Neural cell (in vitro differentiated cells): ENCODE data around the gene RAF1. TPM values are rescaled to one million over a fixed set of nuclear protein-coding genes. Genes with fewer than 3 reads are reported as not detected.

Source experiments
- H2AFZ ChIP-seq: fragments of 200-600, 300-800 bp; sonication (generic), shearing (Covaris generic); 2 replicates; pipeline ENCODE4 v1.6.0; 2014; ENCODE audit warnings: low read depth, mild to moderate bottlenecking, antibody characterized with exemption, low read length, moderate library complexity
- H3F3A ChIP-seq: fragments of 200-600 bp; shearing (Covaris generic); 2 replicates; pipeline ENCODE4 v1.6.1; 2016; ENCODE audit warnings: mild to moderate bottlenecking, moderate library complexity, mixed read lengths, antibody characterized with exemption, low read length; ENCODE audit not compliant: insufficient read depth, poor library complexity, severe bottlenecking
- H3K27ac ChIP-seq: fragments of 200-600, 300-800 bp; sonication (generic), shearing (Covaris generic); 2 replicates; pipeline ENCODE4 v1.5.1; 2014; ENCODE audit warnings: mild to moderate bottlenecking, low read length, moderate library complexity
- H3K27me3 ChIP-seq: fragments of 300-800, 200-600 bp; sonication (generic), shearing (Covaris generic); 2 replicates; pipeline ENCODE4 v1.6.0; 2014; ENCODE audit warnings: mild to moderate bottlenecking, low read depth, low read length, moderate library complexity; ENCODE audit not compliant: insufficient read depth
- H3K36me3 ChIP-seq: fragments of 300-800, 200-600 bp; sonication (generic), shearing (Covaris generic); 2 replicates; pipeline ENCODE4 v1.5.1; 2014; ENCODE audit warnings: mild to moderate bottlenecking, antibody characterized with exemption, low read length, moderate library complexity; ENCODE audit not compliant: insufficient read depth
- H3K4me2 ChIP-seq: fragments of 300-800, 200-600 bp; sonication (generic), shearing (Covaris generic); 2 replicates; pipeline ENCODE4 v1.6.0; 2014; ENCODE audit warnings: mild to moderate bottlenecking, low read length
- H3K4me3 ChIP-seq: fragments of 300-800, 200-600 bp; sonication (generic), shearing (Covaris generic); 2 replicates; pipeline ENCODE4 v1.5.1; 2014; ENCODE audit warnings: mild to moderate bottlenecking, low read length, moderate library complexity
- H3K79me2 ChIP-seq: fragments of 200-600 bp; shearing (Covaris generic); replicated peaks from 2 replicates; pipeline ENCODE4 v1.6.0; 2014; ENCODE audit warnings: mild to moderate bottlenecking, low read length, moderate library complexity; ENCODE audit not compliant: insufficient read depth
- H3K9ac ChIP-seq: fragments of 300-800, 200-600 bp; sonication (generic), shearing (Covaris generic); 2 replicates; pipeline ENCODE4 v1.6.1; 2016; ENCODE audit warnings: mild to moderate bottlenecking, low read length, mixed read lengths
- H3K9me2 ChIP-seq: fragments of 200-600 bp; shearing (Covaris generic); 2 replicates; pipeline ENCODE4 v1.6.1; 2016; ENCODE audit warnings: mild to moderate bottlenecking, low read length, mixed read lengths; ENCODE audit not compliant: insufficient read depth
- H3K9me3 ChIP-seq: fragments of 200-600, 300-800 bp; sonication (generic), shearing (Covaris generic); 2 replicates; pipeline ENCODE4 v1.6.1; 2016; ENCODE audit warnings: mild to moderate bottlenecking, mixed run types, low read length, moderate library complexity, mixed read lengths
- H4K20me1 ChIP-seq: fragments of 200-600 bp; shearing (Covaris generic); 2 replicates; pipeline ENCODE4 v1.6.1; 2016; ENCODE audit warnings: mild to moderate bottlenecking, mixed run types; ENCODE audit not compliant: insufficient read depth
- CTCF ChIP-seq: fragments of 450-650 bp; IDR thresholded peaks from 2 replicates; pipeline ENCODE4 v1.5.1; 2014; ENCODE audit warnings: antibody characterized with exemption, mild to moderate bottlenecking, moderate library complexity; ENCODE audit not compliant: poor library complexity, severe bottlenecking
- EP300 ChIP-seq: fragments of 450-650 bp; conservative IDR thresholded peaks from 2 replicates; pipeline ENCODE4 v1.6.1; 2014; ENCODE audit warnings: antibody characterized with exemption, mild to moderate bottlenecking, moderate library complexity; ENCODE audit not compliant: poor library complexity, severe bottlenecking
- EZH2 ChIP-seq: fragments of 200-600, 300-800 bp; shearing (Covaris generic), sonication (generic); IDR thresholded peaks from 2 replicates; pipeline ENCODE4 v1.6.1; 2014; ENCODE audit warnings: antibody characterized with exemption, low read length, borderline replicate concordance, mild to moderate bottlenecking; ENCODE audit not compliant: insufficient read depth, poor library complexity, severe bottlenecking
- MXI1 ChIP-seq: fragments of 450-650 bp; conservative IDR thresholded peaks from 2 replicates; pipeline ENCODE4 v1.6.1; 2014; ENCODE audit warnings: antibody characterized with exemption, mild to moderate bottlenecking; ENCODE audit not compliant: poor library complexity, severe bottlenecking
- POLR2AphosphoS5 ChIP-seq: IDR thresholded peaks from 2 replicates; pipeline ENCODE4 v1.6.1; 2012
- RAD21 ChIP-seq: fragments of 450-650 bp; conservative IDR thresholded peaks from 2 replicates; pipeline ENCODE4 v1.6.1; 2014; ENCODE audit warnings: antibody characterized with exemption, mild to moderate bottlenecking, moderate library complexity
- REST ChIP-seq: IDR thresholded peaks from 2 replicates; pipeline ENCODE4 v1.6.1; 2012; ENCODE audit warnings: borderline replicate concordance
- SMC3 ChIP-seq: fragments of 450-650 bp; conservative IDR thresholded peaks from 2 replicates; pipeline ENCODE4 v1.6.1; 2014; ENCODE audit warnings: antibody characterized with exemption, mild to moderate bottlenecking, moderate library complexity; ENCODE audit not compliant: poor library complexity
- TAF1 ChIP-seq: IDR thresholded peaks from 2 replicates; pipeline ENCODE4 v1.6.1; 2012; ENCODE audit warnings: low read depth
- polyA plus RNA-seq: library from polyadenylated mRNA; depleted of rRNA; stranded (reverse); fragments of >200 nt; gene quantifications from 2 replicates; pipeline ENCODE4 v1.2.3, GENCODE V29; 2014

Gene RAF1
- polyA plus RNA-seq, 1 donor from 2014 or later = 215 TPM

GRCh38 chr3:12638105-12638504, 25.8 kb downstream of the RAF1 start:
- Histone ChIP-seq H3K9me3 (no peaks in the 10 kb centered on the region), H3K79me2 (peaks cover 55% of the 10 kb centered on the region), H3K4me3 (no peak overlapping the region), H3K4me2 (no peak overlapping the region), H3K27ac (no peak overlapping the region), H3K9ac (no peak overlapping the region), H3K27me3 (no peaks in the 10 kb centered on the region), H3K36me3 (no peaks in the 10 kb centered on the region), H3F3A (no peaks in the 10 kb centered on the region), H3K9me2 (no peaks in the 10 kb centered on the region), H2AFZ (no peak overlapping the region), H4K20me1 (no peaks in the 10 kb centered on the region)
- TF ChIP-seq MXI1 (no peak), EZH2 (no peak), POLR2AphosphoS5 (no peak), CTCF (no peak), EP300 (no peak), TAF1 (no peak), REST (no peak), RAD21 (no peak), SMC3 (no peak)

GRCh38 chr3:12633108-12633507, 30.8 kb downstream of the RAF1 start:
- Histone ChIP-seq H4K20me1 (no peaks in the 10 kb centered on the region), H3K36me3 (no peaks in the 10 kb centered on the region)

GRCh38 chr3:12632523-12632922, 31.4 kb downstream of the RAF1 start:
- H3K4me3 ChIP-seq = no peak overlapping the region
- H4K20me1 ChIP-seq = no peaks in the 10 kb centered on the region
- peaks cover 81% of the 10 kb centered on the region for H3K79me2 ChIP-seq
- H3K9me2 ChIP-seq = no peaks in the 10 kb centered on the region
- H3K9ac ChIP-seq = no peak overlapping the region
- no peak overlapping the region for H2AFZ ChIP-seq
- no peaks in the 10 kb centered on the region for H3K27me3 ChIP-seq
- H3K27ac ChIP-seq = no peak overlapping the region
- H3K4me2 ChIP-seq = no peak overlapping the region
- H3K9me3 ChIP-seq = no peaks in the 10 kb centered on the region
- H3K36me3 ChIP-seq = no peaks in the 10 kb centered on the region
- TF ChIP-seq MXI1 (no peak), EZH2 (no peak), TAF1 (no peak), RAD21 (no peak), POLR2AphosphoS5 (no peak), SMC3 (no peak), REST (no peak), EP300 (no peak), CTCF (no peak)
- no peaks in the 10 kb centered on the region for H3F3A ChIP-seq

More at GRCh38 chr3:12633108-12633507, 30.8 kb downstream of the RAF1 start:
- H3K4me3 ChIP-seq = no peak overlapping the region
- TF ChIP-seq RAD21 = no peak
- H3K27ac ChIP-seq = no peak overlapping the region
- no peaks in the 10 kb centered on the region for H3K9me2 ChIP-seq
- H3K79me2 ChIP-seq = peaks cover 81% of the 10 kb centered on the region
- no peaks in the 10 kb centered on the region for H3K9me3 ChIP-seq
- no peak overlapping the region for H3K4me2 ChIP-seq
- H3F3A ChIP-seq = no peaks in the 10 kb centered on the region
- no peaks in the 10 kb centered on the region for H3K27me3 ChIP-seq
- no peak overlapping the region for H2AFZ ChIP-seq
- H3K9ac ChIP-seq = no peak overlapping the region
